PC-9 (cell line): Measurements from ENCODE around the gene KRTAP10-6. TPM values are rescaled to one million over a fixed set of nuclear protein-coding genes. Genes with fewer than 3 reads are reported as not detected.
"Not testable (repeated sequence)": the region's sequence is repeated elsewhere in the genome, so short reads cannot be mapped to it uniquely, and the experiment has no call there.

Experiments used
- BruUV-seq: library from RNA; stranded (reverse); fragments of 400-500 nt; replicated peaks from 2 replicates; lab custom pipeline; 2021; lab: Mats Ljungman, UMichigan
- CTCF ChIA-PET: fragments of 300-600 bp; sonication (Branson Sonifier 250); formaldehyde crosslinking; loops from one replicate; lab custom pipeline; 2022; ENCODE audit warnings: antibody characterized with exemption; lab: Charles Lee
- POLR2A ChIA-PET: fragments of 300-600 bp; sonication (Branson Sonifier 250); formaldehyde crosslinking; loops from one replicate; lab custom pipeline; 2022; ENCODE audit warnings: antibody characterized with exemption; ENCODE audit not compliant: unreplicated experiment; lab: Charles Lee
- DNase-seq, 2 experiments: peaks; one replicate each; pipeline versions ENCODE4 v3.0.0 to v3.0.0-alpha.2; 2015 to 2022; ENCODE audit warnings: mixed read lengths in 1 of 2
- H2AFZ ChIP-seq: fragments of 200-600 bp; sonication (generic); 2 replicates; pipeline ENCODE4 v1.8.1; 2017; ENCODE audit warnings: antibody characterized with exemption
- H3F3A ChIP-seq: fragments of 200-600 bp; sonication (generic); 2 replicates; pipeline ENCODE4 v1.8.1; 2017; ENCODE audit warnings: antibody characterized with exemption, mild to moderate bottlenecking, low read depth; ENCODE audit not compliant: insufficient read depth
- H3K27ac ChIP-seq: fragments of 200-600 bp; sonication (generic); 2 replicates; pipeline ENCODE4 v1.6.1; 2016; ENCODE audit warnings: mixed run types
- H3K27me3 ChIP-seq: fragments of 200-600 bp; sonication (generic); 2 replicates; pipeline ENCODE4 v1.6.1; 2016; ENCODE audit warnings: low read depth, mixed run types; ENCODE audit not compliant: insufficient read depth
- H3K36me3 ChIP-seq: fragments of 200-600 bp; sonication (generic); 2 replicates; pipeline ENCODE4 v1.6.1; 2016; ENCODE audit warnings: low read depth, mixed run types
- H3K4me1 ChIP-seq: fragments of 200-600 bp; sonication (generic); replicated peaks from 2 replicates; pipeline ENCODE4 v1.6.1; 2016; ENCODE audit warnings: mixed run types; ENCODE audit not compliant: insufficient read depth
- H3K4me2 ChIP-seq: fragments of 200-600 bp; sonication (generic); 2 replicates; pipeline ENCODE4 v1.6.1; 2017; ENCODE audit warnings: mixed run types
- H3K4me3 ChIP-seq: fragments of 200-600 bp; sonication (generic); 2 replicates; pipeline ENCODE4 v1.6.1; 2016; ENCODE audit warnings: mixed run types
- H3K79me2 ChIP-seq: fragments of 200-600 bp; sonication (generic); 2 replicates; pipeline ENCODE4 v1.6.1; 2017; ENCODE audit warnings: low read depth, mixed run types
- H3K9me2 ChIP-seq: fragments of 200-600 bp; sonication (generic); 2 replicates; pipeline ENCODE4 v1.8.1; 2017; ENCODE audit warnings: mild to moderate bottlenecking; ENCODE audit not compliant: insufficient read depth
- H3K9me3 ChIP-seq: fragments of 200-600 bp; sonication (generic); 2 replicates; pipeline ENCODE4 v1.8.1; 2016; ENCODE audit warnings: low read depth; ENCODE audit not compliant: insufficient read depth
- H4K20me1 ChIP-seq: fragments of 200-600 bp; sonication (generic); 2 replicates; pipeline ENCODE4 v1.8.1; 2017; ENCODE audit not compliant: insufficient read depth
- EZH2 ChIP-seq: fragments of 200-600 bp; sonication (generic); IDR thresholded peaks from 2 replicates; pipeline ENCODE4 v1.8.0; 2017; ENCODE audit warnings: antibody characterized with exemption, low read depth
- intact Hi-C: fragments of 100-400 bp; cut with micrococcal nuclease; formaldehyde crosslinking; loops from one replicate; pipeline ENCODE4 v1.10.0; 2022; ENCODE audit not compliant: unreplicated experiment
- total RNA-seq: library from RNA; stranded (reverse); gene quantifications from 2 replicates; pipeline ENCODE4 v1.2.3, GENCODE V29; 2021
- TF ChIP-seq, protein P1 (sequence below): fragments of 200-600 bp; sonication (generic); conservative IDR thresholded peaks from 2 replicates; pipeline ENCODE4 v1.6.1; 2017; ENCODE audit warnings: mixed run types, antibody characterized with exemption, mild to moderate bottlenecking, moderate library complexity

KRTAP10-6 gene
- total RNA-seq, 1 experiment from 2014 or later = not detected

- Histone ChIP-seq H3K79me2 (no peaks in the 10 kb centered on the region), H3K9me3 (no peaks in the 10 kb centered on the region), H3F3A (no peaks in the 10 kb centered on the region), H3K4me1 (no peaks in the 10 kb centered on the region), H3K36me3 (no peaks in the 10 kb centered on the region), H3K9me2 (no peaks in the 10 kb centered on the region), H2AFZ (no peak overlapping the region), H3K27me3 (peaks cover 47% of the 10 kb centered on the region), H3K4me3 (no peak overlapping the region), H3K4me2 (no peak overlapping the region), H3K27ac (no peak overlapping the region), H4K20me1 (no peaks in the 10 kb centered on the region)
- intact Hi-C loops = no loop called here
- no peak for DNase-seq
- CTCF ChIA-PET = no interaction called here
- POLR2A ChIA-PET = no interaction called here
- TF ChIP-seq EZH2 = no peak
- TF ChIP-seq, protein P1, sequence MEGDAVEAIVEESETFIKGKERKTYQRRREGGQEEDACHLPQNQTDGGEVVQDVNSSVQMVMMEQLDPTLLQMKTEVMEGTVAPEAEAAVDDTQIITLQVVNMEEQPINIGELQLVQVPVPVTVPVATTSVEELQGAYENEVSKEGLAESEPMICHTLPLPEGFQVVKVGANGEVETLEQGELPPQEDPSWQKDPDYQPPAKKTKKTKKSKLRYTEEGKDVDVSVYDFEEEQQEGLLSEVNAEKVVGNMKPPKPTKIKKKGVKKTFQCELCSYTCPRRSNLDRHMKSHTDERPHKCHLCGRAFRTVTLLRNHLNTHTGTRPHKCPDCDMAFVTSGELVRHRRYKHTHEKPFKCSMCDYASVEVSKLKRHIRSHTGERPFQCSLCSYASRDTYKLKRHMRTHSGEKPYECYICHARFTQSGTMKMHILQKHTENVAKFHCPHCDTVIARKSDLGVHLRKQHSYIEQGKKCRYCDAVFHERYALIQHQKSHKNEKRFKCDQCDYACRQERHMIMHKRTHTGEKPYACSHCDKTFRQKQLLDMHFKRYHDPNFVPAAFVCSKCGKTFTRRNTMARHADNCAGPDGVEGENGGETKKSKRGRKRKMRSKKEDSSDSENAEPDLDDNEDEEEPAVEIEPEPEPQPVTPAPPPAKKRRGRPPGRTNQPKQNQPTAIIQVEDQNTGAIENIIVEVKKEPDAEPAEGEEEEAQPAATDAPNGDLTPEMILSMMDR = no peak
- BruUV-seq = no TSS peak
Measured at GRCh38 chr21:44632067-44632466, 39.8 kb upstream of the KRTAP10-6 start.

- H3K79me2 ChIP-seq = no peaks in the 10 kb centered on the region
- POLR2A ChIA-PET = no interaction called here
Measured at GRCh38 chr21:44630440-44630839, 38.1 kb upstream of the KRTAP10-6 start.

DNA sequence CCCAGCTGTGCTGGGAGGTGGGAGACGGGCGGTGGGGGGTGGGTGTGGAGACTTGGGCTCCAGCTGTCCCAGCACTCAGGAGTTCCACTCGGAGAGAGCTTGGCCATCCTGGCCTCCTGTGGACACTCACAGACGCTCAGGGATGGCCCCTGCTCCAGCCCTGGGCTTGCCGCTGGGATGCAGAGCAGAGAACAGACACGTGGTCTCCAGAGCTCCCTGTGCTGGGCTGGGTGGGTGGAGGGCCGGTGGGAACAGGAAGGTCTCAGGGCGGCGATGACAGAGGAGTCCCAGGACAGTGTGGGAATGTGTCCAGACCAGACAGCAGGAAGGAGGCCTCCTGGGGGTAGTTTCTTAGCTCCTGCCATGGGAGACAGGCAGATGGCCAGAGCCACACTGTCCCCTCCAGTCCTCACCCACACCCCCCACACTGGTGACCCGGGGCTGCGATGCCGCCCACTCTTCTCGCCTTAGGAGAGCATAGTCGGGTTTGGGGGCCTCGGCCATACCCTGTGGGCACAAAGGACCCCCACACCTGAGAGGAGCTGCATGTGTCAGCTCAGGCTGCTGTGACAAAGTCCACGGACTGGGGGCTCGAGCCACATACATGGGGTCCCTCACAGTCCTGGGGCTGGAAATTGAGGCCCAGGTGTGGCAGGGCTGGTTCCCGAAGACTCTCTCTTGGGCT is 36.5 kb upstream of the KRTAP10-6 start:
- Histone ChIP-seq H3K27ac (no peak overlapping the region), H3K27me3 (peaks cover 31% of the 10 kb centered on the region), H3K36me3 (no peaks in the 10 kb centered on the region), H2AFZ (no peak overlapping the region), H3K9me3 (no peaks in the 10 kb centered on the region), H3K4me2 (no peak overlapping the region), H3K9me2 (no peaks in the 10 kb centered on the region), H4K20me1 (no peaks in the 10 kb centered on the region), H3F3A (no peaks in the 10 kb centered on the region), H3K4me1 (no peaks in the 10 kb centered on the region), H3K4me3 (no peak overlapping the region), H3K79me2 (no peaks in the 10 kb centered on the region)
- intact Hi-C loops = no loop called here
- TF ChIP-seq EZH2 = no peak
- TF ChIP-seq, protein P1 = no peak
- no TSS peak for BruUV-seq
- POLR2A ChIA-PET = no interaction called here
- CTCF ChIA-PET = no interaction called here
- DNase-seq = no peak

More at GRCh38 chr21:44630440-44630839, 38.1 kb upstream of the KRTAP10-6 start:
- H4K20me1 ChIP-seq = no peaks in the 10 kb centered on the region
- CTCF ChIA-PET = no interaction called here
- intact Hi-C loops = no loop called here
- no TSS peak for BruUV-seq
- H3K27ac ChIP-seq = no peak overlapping the region
- no peaks in the 10 kb centered on the region for H3K4me1 ChIP-seq
- H3K36me3 ChIP-seq = no peaks in the 10 kb centered on the region
- H3K4me2 ChIP-seq = no peak overlapping the region
- no peak for DNase-seq
- peaks cover 38% of the 10 kb centered on the region for H3K27me3 ChIP-seq
- no peaks in the 10 kb centered on the region for H3F3A ChIP-seq
- TF ChIP-seq, protein P1 = no peak
- no peak for TF ChIP-seq EZH2
- no peak overlapping the region for H3K4me3 ChIP-seq
- no peaks in the 10 kb centered on the region for H3K9me3 ChIP-seq
- H3K9me2 ChIP-seq = no peaks in the 10 kb centered on the region
- H2AFZ ChIP-seq = no peak overlapping the region

DNA sequence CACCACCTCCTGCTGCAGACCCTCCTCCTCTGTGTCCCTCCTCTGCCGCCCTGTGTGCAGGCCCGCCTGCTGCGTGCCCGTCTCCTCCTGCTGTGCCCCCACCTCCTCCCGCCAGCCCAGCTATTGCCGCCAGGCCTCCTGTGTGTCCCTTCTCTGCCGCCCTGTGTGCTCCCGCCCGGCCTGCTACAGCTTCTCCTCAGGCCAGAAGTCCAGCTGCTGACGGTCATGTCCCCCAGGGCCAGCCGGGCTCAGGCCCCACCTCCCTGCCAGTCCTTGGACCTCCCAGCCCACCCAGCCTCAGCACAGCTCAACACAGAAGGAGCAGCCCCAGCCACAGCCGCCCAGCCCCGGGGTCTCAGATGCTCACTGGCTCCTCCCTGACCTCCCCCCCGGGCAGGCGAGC is 35.5 kb upstream of the KRTAP10-6 start:
- DNase-seq, H3K9me2 ChIP-seq, H3K4me3 ChIP-seq, intact Hi-C loops, BruUV-seq, POLR2A ChIA-PET, H2AFZ ChIP-seq, H3K79me2 ChIP-seq, H3K4me1 ChIP-seq, H3K9me3 ChIP-seq, H3F3A ChIP-seq, H4K20me1 ChIP-seq, H3K36me3 ChIP-seq, H3K27ac ChIP-seq, H3K4me2 ChIP-seq, CTCF ChIA-PET: not testable (repeated sequence)
- H3K27me3 ChIP-seq = peaks cover 31% of the 10 kb centered on the region

- CTCF ChIA-PET, H3K79me2 ChIP-seq, H3K36me3 ChIP-seq, DNase-seq, H3F3A ChIP-seq, H3K9me2 ChIP-seq, intact Hi-C loops, POLR2A ChIA-PET, BruUV-seq, H4K20me1 ChIP-seq, H2AFZ ChIP-seq, H3K4me2 ChIP-seq, H3K9me3 ChIP-seq, H3K4me3 ChIP-seq, H3K4me1 ChIP-seq, H3K27ac ChIP-seq: not testable (repeated sequence)
- H3K27me3 ChIP-seq = peaks cover 31% of the 10 kb centered on the region
Measured at GRCh38 chr21:44627181-44627822, 35.0 kb upstream of the KRTAP10-6 start.
